H9 (cell line): ENCODE data around the gene STK11IP. TPM values are rescaled to one million over a fixed set of nuclear protein-coding genes. Genes with fewer than 3 reads are reported as not detected.
A peak's percentile ranks its signal among the peaks of the same experiment; 100 is the strongest.
"Not testable (repeated sequence)": the region's sequence is repeated elsewhere in the genome, so short reads cannot be mapped to it uniquely, and the experiment has no call there.

Experiments
- DNase-seq: peaks from one replicate; pipeline ENCODE4 v3.0.0-alpha.2; 2017
- H2AFZ ChIP-seq: one replicate; pipeline ENCODE4 v1.6.1; 2013; ENCODE audit warnings: mild to moderate bottlenecking, low read length, control low read depth, moderate library complexity
- H2AK5ac ChIP-seq: 2 replicates; pipeline ENCODE4 v1.6.1; 2013; ENCODE audit warnings: low read length, control low read depth, mixed read lengths; ENCODE audit not compliant: insufficient read length
- H2BK120ac ChIP-seq: one replicate; pipeline ENCODE4 v1.6.1; 2013; ENCODE audit warnings: low read depth, mild to moderate bottlenecking, low read length, control low read depth, inconsistent platforms; ENCODE audit not compliant: poor library complexity, severe bottlenecking
- H2BK12ac ChIP-seq: 2 replicates; pipeline ENCODE4 v1.6.1; 2013; ENCODE audit warnings: low read length, control low read depth, mixed read lengths, low read depth; ENCODE audit not compliant: insufficient read length
- H2BK15ac ChIP-seq: 2 replicates; pipeline ENCODE4 v1.6.1; 2013; ENCODE audit warnings: low read depth, low read length, control low read depth
- H2BK20ac ChIP-seq: one replicate; pipeline ENCODE4 v1.6.1; 2013; ENCODE audit warnings: low read depth, mild to moderate bottlenecking, low read length, control low read depth, inconsistent platforms; ENCODE audit not compliant: poor library complexity, severe bottlenecking
- H2BK5ac ChIP-seq: 2 replicates; pipeline ENCODE4 v1.6.1; 2013; ENCODE audit warnings: low read length, control low read depth, mixed read lengths; ENCODE audit not compliant: insufficient read length
- H3K14ac ChIP-seq: 2 replicates; pipeline ENCODE4 v1.6.1; 2013; ENCODE audit warnings: low read length, control low read depth; ENCODE audit not compliant: insufficient read depth
- H3K18ac ChIP-seq: 2 replicates; pipeline ENCODE4 v1.6.1; 2013; ENCODE audit warnings: low read depth, mild to moderate bottlenecking, mixed read lengths, low read length, control low read depth; ENCODE audit not compliant: insufficient read length
- H3K23ac ChIP-seq: 2 replicates; pipeline ENCODE4 v1.6.1; 2013; ENCODE audit warnings: low read length, control low read depth, mixed read lengths, low read depth; ENCODE audit not compliant: insufficient read length
- H3K23me2 ChIP-seq: 2 replicates; pipeline ENCODE4 v1.6.1; 2013; ENCODE audit warnings: low read depth, mild to moderate bottlenecking, mixed read lengths, low read length, control low read depth; ENCODE audit not compliant: insufficient read length, poor library complexity, severe bottlenecking
- H3K27ac ChIP-seq: 2 replicates; pipeline ENCODE4 v1.5.1; 2013; ENCODE audit warnings: low read length, control low read depth, mixed read lengths, low read depth; ENCODE audit not compliant: insufficient read length
- H3K27me3 ChIP-seq: 2 replicates; pipeline ENCODE4 v1.6.1; 2013; ENCODE audit warnings: low read length, control low read depth, inconsistent platforms; ENCODE audit not compliant: insufficient read depth
- H3K4ac ChIP-seq: 2 replicates; pipeline ENCODE4 v1.6.1; 2013; ENCODE audit warnings: low read depth, mild to moderate bottlenecking, control low read depth, inconsistent platforms, low read length, moderate library complexity
- H3K4me1 ChIP-seq: 2 replicates; pipeline ENCODE4 v1.6.1; 2013; ENCODE audit warnings: low read length, control low read depth, inconsistent platforms; ENCODE audit not compliant: insufficient read depth
- H3K4me2 ChIP-seq: 2 replicates; pipeline ENCODE4 v1.6.1; 2013; ENCODE audit warnings: low read length, control low read depth, mixed read lengths; ENCODE audit not compliant: insufficient read length, insufficient read depth
- H3K56ac ChIP-seq: 2 replicates; pipeline ENCODE4 v1.6.1; 2013; ENCODE audit warnings: low read depth, mild to moderate bottlenecking, mixed read lengths, low read length, control low read depth; ENCODE audit not compliant: insufficient read length
- H3K79me1 ChIP-seq: 2 replicates; pipeline ENCODE4 v1.6.1; 2013; ENCODE audit warnings: low read depth, mild to moderate bottlenecking, moderate library complexity, low read length, control low read depth, inconsistent platforms; ENCODE audit not compliant: insufficient read depth, poor library complexity, severe bottlenecking
- H3K79me2 ChIP-seq: 2 replicates; pipeline ENCODE4 v1.6.1; 2013; ENCODE audit warnings: low read length, control low read depth, inconsistent platforms; ENCODE audit not compliant: insufficient read depth
- H3K9ac ChIP-seq: 2 replicates; pipeline ENCODE4 v1.6.1; 2013; ENCODE audit warnings: low read length, control low read depth, mixed read lengths; ENCODE audit not compliant: insufficient read length; ENCODE audit errors: extremely low read depth
- H3K9me3 ChIP-seq: one replicate; pipeline ENCODE4 v1.6.1; 2013; ENCODE audit warnings: low read depth, low read length, inconsistent platforms; ENCODE audit not compliant: control insufficient read depth
- H3T11ph ChIP-seq: one replicate; pipeline ENCODE4 v1.6.1; 2013; ENCODE audit warnings: mild to moderate bottlenecking, low read length, control low read depth, inconsistent platforms
- H4K20me1 ChIP-seq: one replicate; pipeline ENCODE4 v1.6.1; 2013; ENCODE audit not compliant: control insufficient read depth, insufficient read length, insufficient read depth
- H4K5ac ChIP-seq: 2 replicates; pipeline ENCODE4 v1.6.1; 2013; ENCODE audit warnings: low read depth, mild to moderate bottlenecking, mixed read lengths, low read length, control low read depth; ENCODE audit not compliant: insufficient read length
- H4K8ac ChIP-seq: replicated peaks from 2 replicates; pipeline ENCODE4 v1.6.1; 2013; ENCODE audit warnings: low read length, control low read depth, mixed read lengths, low read depth; ENCODE audit not compliant: insufficient read length
- H4K91ac ChIP-seq: 2 replicates; pipeline ENCODE4 v1.6.1; 2013; ENCODE audit warnings: low read depth, mild to moderate bottlenecking, moderate library complexity, mixed read lengths, low read length, control low read depth; ENCODE audit not compliant: insufficient read length
- H3K27ac Mint-ChIP-seq, 3 experiments: 2 replicates in 2 of 3; 3 replicates in 1 of 3; pipeline ENCODE4 v1.8.0; 2020 to 2021; ENCODE audit warnings: mixed read lengths in 3 of 3, mild to moderate bottlenecking in 1 of 3, moderate library complexity in 1 of 3
- H3K27me3 Mint-ChIP-seq: 2 replicates; pipeline ENCODE4 v1.8.0; 2021; ENCODE audit warnings: low read depth, mild to moderate bottlenecking, moderate library complexity, mixed read lengths
- H3K36me3 Mint-ChIP-seq, 3 experiments: 2 replicates in 2 of 3; 3 replicates in 1 of 3; pipeline ENCODE4 v1.8.0; 2020 to 2021; ENCODE audit warnings: low read depth in 3 of 3, mixed read lengths in 3 of 3; ENCODE audit not compliant: insufficient read depth in 1 of 3
- H3K4me1 Mint-ChIP-seq, 2 experiments: 2 replicates each; pipeline ENCODE4 v1.8.0; 2020; ENCODE audit warnings: mixed read lengths in 2 of 2
- H3K4me3 Mint-ChIP-seq, 2 experiments: 2 replicates in 1 of 2; 3 replicates in 1 of 2; pipeline ENCODE4 v1.8.0; 2020 to 2021; ENCODE audit warnings: mild to moderate bottlenecking in 2 of 2, mixed read lengths in 2 of 2, moderate library complexity in 1 of 2
- H3K9me3 Mint-ChIP-seq, 2 experiments: 2 replicates in 1 of 2; 3 replicates in 1 of 2; pipeline ENCODE4 v1.8.0; 2020; ENCODE audit warnings: mild to moderate bottlenecking in 2 of 2, mixed read lengths in 2 of 2, moderate library complexity in 1 of 2
- CTCF ChIP-seq: fragments of 200-600 bp; sonication (generic); conservative IDR thresholded peaks from 3 replicates; pipeline ENCODE4 v1.8.0; 2021; ENCODE audit warnings: antibody characterized with exemption, mild to moderate bottlenecking
- WGBS: extraction: QIAGEN DNeasy Blood & Tissue Kit; methylation state at CpG from one replicate; pipeline ENCODE4 v1.1.7; 2013; ENCODE audit warnings: missing lambda C conversion rate, low lambda C conversion rate, mixed read lengths; ENCODE audit not compliant: insufficient read length; ENCODE audit errors: extremely low coverage; 5-methylcytosine and 5-hydroxymethylcytosine counted together
- total RNA-seq: library from RNA; stranded (reverse); gene quantifications from 2 replicates; pipeline ENCODE4 v1.2.1, GENCODE V29; 2021

Gene STK11IP
- total RNA-seq, 1 experiment from 2014 or later: 31.1 TPM

- Histone ChIP-seq H4K91ac (no peak overlapping the region), H2BK15ac (no peak overlapping the region), H3K14ac (no peak overlapping the region), H3K4ac (no peak overlapping the region), H4K20me1 (no peaks in the 10 kb centered on the region), H3K23me2 (no peaks in the 10 kb centered on the region), H3K79me2 (no peaks in the 10 kb centered on the region), H2AFZ (no peak overlapping the region), H3K23ac (no peak overlapping the region), H3K27me3 (no peaks in the 10 kb centered on the region; the same call in 1 of the 2 replicates), H4K5ac (no peak overlapping the region), H2BK12ac (no peak overlapping the region), H2AK5ac (no peak overlapping the region), H2BK5ac (no peak overlapping the region), H3K9me3 (no peaks in the 10 kb centered on the region), H3K9ac (no peak overlapping the region), H3K56ac (no peak overlapping the region), H3K4me2 (no peak overlapping the region), H3T11ph (no peak overlapping the region), H3K79me1 (no peaks in the 10 kb centered on the region), H3K18ac (no peak overlapping the region), H2BK120ac (no peak overlapping the region), H4K8ac (no peak overlapping the region), H3K27ac (no peak overlapping the region), H2BK20ac (no peak overlapping the region), H3K4me1 (no peaks in the 10 kb centered on the region; the same call in 1 of the 2 replicates)
- Mint-ChIP-seq H3K9me3 (no peaks in the 10 kb centered on the region), H3K4me1 (peaks cover 9 to 11% of the 10 kb centered on the region in 2 experiments), H3K36me3 (no peaks in the 10 kb centered on the region), H3K27ac (no peak overlapping the region), H3K27me3 (peaks cover 3% of the 10 kb centered on the region; the same call in 1 of the 2 replicates), H3K4me3 (no peak overlapping the region)
- peak; percentile 20 for DNase-seq
- WGBS: no CpG with 5 or more reads among the region's 8 CpGs
- no peak for TF ChIP-seq CTCF
Observed at GRCh38 chr2:219650426-219651248, 53.0 kb downstream of the STK11IP start.

- H3K27ac Mint-ChIP-seq, H3K27me3 Mint-ChIP-seq, H2BK20ac ChIP-seq, H4K20me1 ChIP-seq, H3K79me2 ChIP-seq, H3K9me3 ChIP-seq, H3K14ac ChIP-seq, H3K4me2 ChIP-seq, H3T11ph ChIP-seq, H3K4me3 Mint-ChIP-seq, H3K9ac ChIP-seq, H4K91ac ChIP-seq, H3K27ac ChIP-seq, H3K23me2 ChIP-seq, H2AFZ ChIP-seq, H2BK15ac ChIP-seq, H3K9me3 Mint-ChIP-seq, H3K27me3 ChIP-seq, H3K4me1 Mint-ChIP-seq, H3K4me1 ChIP-seq, H3K79me1 ChIP-seq, H4K8ac ChIP-seq, H2BK5ac ChIP-seq, H3K36me3 Mint-ChIP-seq, H2BK120ac ChIP-seq, H2BK12ac ChIP-seq, H2AK5ac ChIP-seq, H4K5ac ChIP-seq, H3K56ac ChIP-seq, H3K18ac ChIP-seq, H3K23ac ChIP-seq, H3K4ac ChIP-seq: not testable (repeated sequence)
- peak; percentile 15 for DNase-seq
- no CpG with 5 or more reads among the region's 6 CpGs for WGBS
Observed at GRCh38 chr2:219651656-219652055, 54.0 kb downstream of the STK11IP start.
